OCI-LY7 (cell line): ENCODE data around the gene TLR2.

Source experiments
- CTCF ChIP-seq: fragments of 200-600 bp; sonication (generic); conservative IDR thresholded peaks from 2 replicates; pipeline ENCODE4 v1.5.1; 2014; ENCODE audit warnings: mild to moderate bottlenecking, antibody characterized with exemption, low read length, moderate library complexity, mixed read lengths
- EZH2phosphoT487 ChIP-seq: fragments of 200-600 bp; sonication (generic); IDR thresholded peaks from 2 replicates; pipeline ENCODE4 v1.6.1; 2018; ENCODE audit warnings: low read depth, borderline replicate concordance, mild to moderate bottlenecking, mixed run types, antibody characterized with exemption, low read length, moderate library complexity, mixed read lengths

GRCh38 chr4:153725136-153725830 lies 41.2 kb downstream of the TLR2 start:
- TF ChIP-seq CTCF (no peak), EZH2phosphoT487 (no peak)
